OCI-LY1 (cell line): Measurements from ENCODE around the gene GIT2.

Source experiments
- H2AFZ ChIP-seq: fragments of 200-600 bp; sonication (generic), shearing (Covaris generic); 2 replicates; pipeline ENCODE4 v1.6.0; 2014; ENCODE audit warnings: antibody characterized with exemption, mild to moderate bottlenecking, low read length
- H3F3A ChIP-seq: fragments of 200-600 bp; sonication (generic), shearing (Covaris generic); 2 replicates; pipeline ENCODE4 v1.6.0; 2014; ENCODE audit warnings: mild to moderate bottlenecking, antibody characterized with exemption, low read length, moderate library complexity; ENCODE audit not compliant: insufficient read depth
- H3K27ac ChIP-seq: fragments of 200-600 bp; sonication (generic); 2 replicates; pipeline ENCODE4 v1.5.1; 2014; ENCODE audit warnings: low read length, mixed run types, mild to moderate bottlenecking, low read depth; ENCODE audit not compliant: poor library complexity, severe bottlenecking
- H3K27me3 ChIP-seq: fragments of 200-600 bp; sonication (generic); 2 replicates; pipeline ENCODE4 v1.6.0; 2014; ENCODE audit warnings: antibody characterized with exemption, mild to moderate bottlenecking, low read length, moderate library complexity; ENCODE audit not compliant: insufficient read depth
- H3K36me3 ChIP-seq: fragments of 200-600 bp; sonication (generic); 2 replicates; pipeline ENCODE4 v1.6.1; 2014; ENCODE audit warnings: mild to moderate bottlenecking, antibody characterized with exemption, low read length, moderate library complexity, mixed read lengths; ENCODE audit not compliant: insufficient read depth
- H3K4me1 ChIP-seq: fragments of 200-600 bp; sonication (generic); 2 replicates; pipeline ENCODE4 v1.5.1; 2014; ENCODE audit warnings: mild to moderate bottlenecking, low read length, moderate library complexity; ENCODE audit not compliant: insufficient read depth, severe bottlenecking
- H3K4me2 ChIP-seq: fragments of 200-600 bp; sonication (generic), shearing (Covaris generic); 2 replicates; pipeline ENCODE4 v1.6.1; 2014; ENCODE audit warnings: low read length
- H3K4me3 ChIP-seq: fragments of 200-600 bp; sonication (generic); 2 replicates; pipeline ENCODE4 v1.5.1; 2014; ENCODE audit warnings: low read length, low read depth, mild to moderate bottlenecking, mixed read lengths; ENCODE audit not compliant: poor library complexity, severe bottlenecking
- H3K79me2 ChIP-seq: fragments of 200-600 bp; shearing (Covaris generic); 2 replicates; pipeline ENCODE4 v1.6.1; 2016; ENCODE audit warnings: mixed run types, low read length, mixed read lengths; ENCODE audit not compliant: insufficient read depth
- H3K9ac ChIP-seq: fragments of 200-600 bp; sonication (generic), shearing (Covaris generic); 2 replicates; pipeline ENCODE4 v1.6.1; 2014; ENCODE audit warnings: mild to moderate bottlenecking, low read length, mixed read lengths
- H3K9me2 ChIP-seq: fragments of 200-600 bp; sonication (generic), shearing (Covaris generic); 2 replicates; pipeline ENCODE4 v1.6.1; 2014; ENCODE audit warnings: low read depth, mild to moderate bottlenecking, low read length, mixed read lengths
- H3K9me3 ChIP-seq: fragments of 200-600 bp; shearing (Covaris generic); 2 replicates; pipeline ENCODE4 v1.6.1; 2014; ENCODE audit warnings: low read length, mixed read lengths
- H4K20me1 ChIP-seq: fragments of 200-600 bp; sonication (generic), shearing (Covaris generic); 2 replicates; pipeline ENCODE4 v1.6.0; 2016; ENCODE audit warnings: mild to moderate bottlenecking, low read length; ENCODE audit not compliant: insufficient read depth
- CTCF ChIP-seq: fragments of 200-600 bp; sonication (generic), shearing (Covaris generic); IDR thresholded peaks from 2 replicates; pipeline ENCODE4 v1.5.1; 2017; ENCODE audit warnings: mild to moderate bottlenecking, antibody characterized with exemption, low read length, moderate library complexity, mixed read lengths
- EZH2 ChIP-seq: fragments of 200-600 bp; sonication (generic), shearing (Covaris generic); IDR thresholded peaks from 2 replicates; pipeline ENCODE4 v1.8.0; 2017; ENCODE audit warnings: borderline replicate concordance, mixed run types, mild to moderate bottlenecking, antibody characterized with exemption, low read length, moderate library complexity, mixed read lengths

Gene GIT2

DNA sequence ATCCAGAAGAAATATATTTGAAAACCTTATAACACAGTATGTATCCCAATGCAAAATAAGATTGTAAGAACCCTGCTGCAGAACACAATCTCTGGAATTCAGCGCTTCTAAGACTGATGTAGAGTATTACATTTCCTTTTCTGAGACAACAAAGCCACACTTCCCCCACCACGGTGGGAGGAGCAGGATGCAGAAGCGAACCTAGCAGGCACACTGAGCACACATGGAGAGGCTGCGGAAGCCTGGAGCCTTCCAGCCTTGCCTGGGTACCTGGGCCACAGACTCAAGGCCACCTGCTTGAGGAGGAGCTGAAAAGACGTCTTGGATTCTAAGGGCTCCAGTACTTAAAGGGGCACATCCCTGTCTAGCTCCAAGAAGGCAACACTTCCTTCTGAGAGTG lies 49.7 kb downstream of the GIT2 start:
- Histone ChIP-seq H3K4me2 (no peak overlapping the region), H3K36me3 (peaks cover 57% of the 10 kb centered on the region), H3K9me3 (no peaks in the 10 kb centered on the region), H4K20me1 (no peaks in the 10 kb centered on the region), H2AFZ (no peak overlapping the region), H3K27ac (no peak overlapping the region), H3K4me1 (peaks cover 9% of the 10 kb centered on the region), H3K27me3 (no peaks in the 10 kb centered on the region), H3F3A (no peaks in the 10 kb centered on the region), H3K4me3 (no peak overlapping the region), H3K79me2 (no peaks in the 10 kb centered on the region), H3K9me2 (no peaks in the 10 kb centered on the region), H3K9ac (no peak overlapping the region)
- TF ChIP-seq EZH2 (no peak), CTCF (no peak)

GRCh38 chr12:109944561-109945359 lies 51.4 kb downstream of the GIT2 start:
- Histone ChIP-seq H3K9me3 (no peaks in the 10 kb centered on the region), H3K27ac (no peak overlapping the region), H3K4me1 (peaks cover 9% of the 10 kb centered on the region), H3F3A (no peaks in the 10 kb centered on the region), H2AFZ (no peak overlapping the region), H4K20me1 (no peaks in the 10 kb centered on the region), H3K27me3 (no peaks in the 10 kb centered on the region), H3K4me2 (no peak overlapping the region), H3K36me3 (peaks cover 39% of the 10 kb centered on the region), H3K4me3 (no peak overlapping the region), H3K9me2 (no peaks in the 10 kb centered on the region), H3K9ac (no peak overlapping the region), H3K79me2 (no peaks in the 10 kb centered on the region)
- TF ChIP-seq EZH2, result no peak
- no peak for TF ChIP-seq CTCF

DNA sequence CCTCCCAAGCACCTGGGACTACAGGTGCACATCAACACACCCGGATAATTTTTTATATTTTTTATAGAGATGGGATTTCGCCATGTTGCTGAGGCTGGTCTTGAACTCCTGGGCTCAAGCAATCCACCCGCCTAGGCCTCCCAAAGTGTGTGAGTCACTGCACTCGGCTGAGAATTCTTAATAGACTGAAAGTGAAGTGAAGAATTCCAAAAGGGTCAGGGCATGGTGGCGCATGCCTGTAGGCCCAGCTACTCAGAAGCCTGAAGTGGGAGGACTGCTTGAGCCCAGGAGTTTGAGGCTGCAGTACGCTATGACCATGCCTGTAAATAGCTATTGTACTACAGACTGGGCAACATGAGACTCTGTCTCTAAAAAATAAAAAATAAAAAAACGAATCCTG lies 52.4 kb downstream of the GIT2 start:
- no peaks in the 10 kb centered on the region for H3K27me3 ChIP-seq
- TF ChIP-seq CTCF, result no peak
- no peak for TF ChIP-seq EZH2
- H2AFZ ChIP-seq, result no peak overlapping the region
- H3K79me2 ChIP-seq, result no peaks in the 10 kb centered on the region
- H3K9me2 ChIP-seq, result no peaks in the 10 kb centered on the region
- H4K20me1 ChIP-seq, result no peaks in the 10 kb centered on the region
- no peak overlapping the region for H3K9ac ChIP-seq
- H3K36me3 ChIP-seq, result peaks cover 38% of the 10 kb centered on the region
- no peak overlapping the region for H3K4me2 ChIP-seq
- H3K9me3 ChIP-seq, result no peaks in the 10 kb centered on the region
- no peak overlapping the region for H3K27ac ChIP-seq
- H3K4me3 ChIP-seq, result no peak overlapping the region
- H3K4me1 ChIP-seq, result peaks cover 9% of the 10 kb centered on the region
- H3F3A ChIP-seq, result no peaks in the 10 kb centered on the region
